ENCODE data around the gene NKX2-1.
"Not testable (repeated sequence)": the region's sequence is repeated elsewhere in the genome, so short reads cannot be mapped to it uniquely, and the experiment has no call there.

NKX2-1 gene

DNA sequence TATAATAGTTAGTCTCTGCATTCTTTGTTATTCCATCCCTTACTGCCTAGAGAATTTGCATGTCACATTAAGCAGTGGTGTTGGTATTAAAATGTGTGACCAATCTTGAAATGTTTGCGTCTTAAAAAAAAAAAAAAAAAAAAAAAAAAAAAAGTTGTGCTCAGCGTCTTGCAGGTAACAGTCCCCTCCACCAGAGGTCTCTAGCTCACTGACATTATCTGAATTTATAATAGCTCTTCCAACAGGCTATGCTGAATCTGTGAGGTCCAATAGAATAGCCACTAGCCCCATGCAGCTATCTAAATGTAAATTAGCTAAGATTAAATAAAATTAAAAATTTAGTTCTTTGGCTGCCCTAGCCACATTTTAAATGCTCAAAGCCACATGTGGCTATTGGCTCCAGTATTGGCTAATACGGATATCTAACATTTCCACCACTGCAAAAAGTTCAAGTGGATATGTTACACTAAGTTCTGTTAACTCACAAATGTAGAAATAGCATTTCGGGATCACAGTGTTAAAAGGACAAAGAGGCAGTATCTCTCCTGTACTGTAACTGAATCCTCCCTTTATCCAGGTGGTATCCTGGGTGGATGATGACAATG, 33.7 kb upstream of the NKX2-1 start:
- Histone ChIP-seq H3K4me2 (ENCODE audit: low read depth, low read length, poor library complexity, severe bottlenecking) (no peak overlapping the region), H2AFZ (ENCODE audit: low read length) (peak overlapping the region; percentile 62; the same call in 1 of the 2 replicates), H3K4me1 (ENCODE audit: insufficient read depth, low read length, poor library complexity, severe bottlenecking) (no peaks in the 10 kb centered on the region), H3K27me3 (ENCODE audit: insufficient read depth, low read length, poor library complexity, severe bottlenecking) (no peaks in the 10 kb centered on the region), H4K20me1 (ENCODE audit: insufficient read depth, low read length, poor library complexity, severe bottlenecking) (no peaks in the 10 kb centered on the region), H3F3A (ENCODE audit: low read depth) (no peaks in the 10 kb centered on the region), H3K4me3 (ENCODE audit: low read length, poor library complexity, severe bottlenecking) (no peak overlapping the region), H3K9ac (ENCODE audit: low read depth, low read length, poor library complexity, severe bottlenecking) (no peak overlapping the region), H3K79me2 (ENCODE audit: insufficient read depth, low read length) (no peaks in the 10 kb centered on the region), H3K9me3 (ENCODE audit: insufficient read depth, low read depth, low read length) (no peaks in the 10 kb centered on the region), H3K9me2 (replicated peaks; ENCODE audit: low read depth, low read length) (no peaks in the 10 kb centered on the region), H3K36me3 (ENCODE audit: insufficient read depth, low read length) (no peaks in the 10 kb centered on the region)
- TF ChIP-seq, protein P1, sequence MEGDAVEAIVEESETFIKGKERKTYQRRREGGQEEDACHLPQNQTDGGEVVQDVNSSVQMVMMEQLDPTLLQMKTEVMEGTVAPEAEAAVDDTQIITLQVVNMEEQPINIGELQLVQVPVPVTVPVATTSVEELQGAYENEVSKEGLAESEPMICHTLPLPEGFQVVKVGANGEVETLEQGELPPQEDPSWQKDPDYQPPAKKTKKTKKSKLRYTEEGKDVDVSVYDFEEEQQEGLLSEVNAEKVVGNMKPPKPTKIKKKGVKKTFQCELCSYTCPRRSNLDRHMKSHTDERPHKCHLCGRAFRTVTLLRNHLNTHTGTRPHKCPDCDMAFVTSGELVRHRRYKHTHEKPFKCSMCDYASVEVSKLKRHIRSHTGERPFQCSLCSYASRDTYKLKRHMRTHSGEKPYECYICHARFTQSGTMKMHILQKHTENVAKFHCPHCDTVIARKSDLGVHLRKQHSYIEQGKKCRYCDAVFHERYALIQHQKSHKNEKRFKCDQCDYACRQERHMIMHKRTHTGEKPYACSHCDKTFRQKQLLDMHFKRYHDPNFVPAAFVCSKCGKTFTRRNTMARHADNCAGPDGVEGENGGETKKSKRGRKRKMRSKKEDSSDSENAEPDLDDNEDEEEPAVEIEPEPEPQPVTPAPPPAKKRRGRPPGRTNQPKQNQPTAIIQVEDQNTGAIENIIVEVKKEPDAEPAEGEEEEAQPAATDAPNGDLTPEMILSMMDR (conservative IDR thresholded peaks at IDR 0.05; ENCODE audit: low read length): peak; percentile 76
- TF ChIP-seq EZH2phosphoT487 (IDR thresholded peaks at IDR 0.05; ENCODE audit: borderline replicate concordance): no peak

- Histone ChIP-seq H3K79me2 (ENCODE audit: insufficient read depth, low read length) (no peaks in the 10 kb centered on the region), H2AFZ (ENCODE audit: low read length) (no peak overlapping the region), H3K9me2 (replicated peaks; ENCODE audit: low read depth, low read length) (no peaks in the 10 kb centered on the region), H3K9ac (ENCODE audit: low read depth, low read length, poor library complexity, severe bottlenecking) (no peak overlapping the region), H3K4me1 (ENCODE audit: insufficient read depth, low read length, poor library complexity, severe bottlenecking) (no peaks in the 10 kb centered on the region), H3K4me3 (ENCODE audit: low read length, poor library complexity, severe bottlenecking) (no peak overlapping the region), H4K20me1 (ENCODE audit: insufficient read depth, low read length, poor library complexity, severe bottlenecking) (no peaks in the 10 kb centered on the region), H3F3A (ENCODE audit: low read depth) (no peaks in the 10 kb centered on the region), H3K36me3 (ENCODE audit: insufficient read depth, low read length) (no peaks in the 10 kb centered on the region), H3K27me3 (ENCODE audit: insufficient read depth, low read length, poor library complexity, severe bottlenecking) (no peaks in the 10 kb centered on the region), H3K9me3 (ENCODE audit: insufficient read depth, low read depth, low read length) (no peaks in the 10 kb centered on the region), H3K4me2 (ENCODE audit: low read depth, low read length, poor library complexity, severe bottlenecking) (no peak overlapping the region)
- TF ChIP-seq, protein P1 (conservative IDR thresholded peaks at IDR 0.05; ENCODE audit: low read length): no peak
- no peak for TF ChIP-seq EZH2phosphoT487 (IDR thresholded peaks at IDR 0.05; ENCODE audit: borderline replicate concordance)
These were observed 30.9 kb upstream of the NKX2-1 start for GRCh38 chr14:36550899-36551298.

- not testable (repeated sequence) for H3K9me2 ChIP-seq (replicated peaks; ENCODE audit: low read depth, low read length); H3K4me3 ChIP-seq (ENCODE audit: low read length, poor library complexity, severe bottlenecking); H3K4me1 ChIP-seq (ENCODE audit: insufficient read depth, low read length, poor library complexity, severe bottlenecking); H4K20me1 ChIP-seq (ENCODE audit: insufficient read depth, low read length, poor library complexity, severe bottlenecking); H3K36me3 ChIP-seq (ENCODE audit: insufficient read depth, low read length); H3K27me3 ChIP-seq (ENCODE audit: insufficient read depth, low read length, poor library complexity, severe bottlenecking); H3K9ac ChIP-seq (ENCODE audit: low read depth, low read length, poor library complexity, severe bottlenecking); H3K79me2 ChIP-seq (ENCODE audit: insufficient read depth, low read length); H3F3A ChIP-seq (ENCODE audit: low read depth); H3K4me2 ChIP-seq (ENCODE audit: low read depth, low read length, poor library complexity, severe bottlenecking); H3K9me3 ChIP-seq (ENCODE audit: insufficient read depth, low read depth, low read length); H2AFZ ChIP-seq (ENCODE audit: low read length)
These were observed 24.2 kb upstream of the NKX2-1 start for GRCh38 chr14:36544280-36544679.

GRCh38 chr14:36538051-36538450, 18.0 kb upstream of the NKX2-1 start:
- Histone ChIP-seq H3K9me3 (ENCODE audit: insufficient read depth, low read depth, low read length) (no peaks in the 10 kb centered on the region; the same call in 1 of the 2 replicates), H3K9me2 (replicated peaks; ENCODE audit: low read depth, low read length) (no peaks in the 10 kb centered on the region), H3K4me2 (ENCODE audit: low read depth, low read length, poor library complexity, severe bottlenecking) (no peak overlapping the region), H3K79me2 (ENCODE audit: insufficient read depth, low read length) (no peaks in the 10 kb centered on the region), H3F3A (ENCODE audit: low read depth) (no peaks in the 10 kb centered on the region), H4K20me1 (ENCODE audit: insufficient read depth, low read length, poor library complexity, severe bottlenecking) (no peaks in the 10 kb centered on the region), H3K36me3 (ENCODE audit: insufficient read depth, low read length) (no peaks in the 10 kb centered on the region), H2AFZ (ENCODE audit: low read length) (no peak overlapping the region), H3K4me1 (ENCODE audit: insufficient read depth, low read length, poor library complexity, severe bottlenecking) (no peaks in the 10 kb centered on the region), H3K4me3 (ENCODE audit: low read length, poor library complexity, severe bottlenecking) (no peak overlapping the region), H3K9ac (ENCODE audit: low read depth, low read length, poor library complexity, severe bottlenecking) (no peak overlapping the region), H3K27me3 (ENCODE audit: insufficient read depth, low read length, poor library complexity, severe bottlenecking) (no peaks in the 10 kb centered on the region)
- TF ChIP-seq EZH2phosphoT487 (IDR thresholded peaks at IDR 0.05; ENCODE audit: borderline replicate concordance): no peak
- TF ChIP-seq, protein P1 (conservative IDR thresholded peaks at IDR 0.05; ENCODE audit: low read length): no peak

Measured in Loucy (cell line).